Measurements from ENCODE around the gene ESPNL.
"Not testable (repeated sequence)": the region's sequence is repeated elsewhere in the genome, so short reads cannot be mapped to it uniquely, and the experiment has no call there.

Gene ESPNL

DNA sequence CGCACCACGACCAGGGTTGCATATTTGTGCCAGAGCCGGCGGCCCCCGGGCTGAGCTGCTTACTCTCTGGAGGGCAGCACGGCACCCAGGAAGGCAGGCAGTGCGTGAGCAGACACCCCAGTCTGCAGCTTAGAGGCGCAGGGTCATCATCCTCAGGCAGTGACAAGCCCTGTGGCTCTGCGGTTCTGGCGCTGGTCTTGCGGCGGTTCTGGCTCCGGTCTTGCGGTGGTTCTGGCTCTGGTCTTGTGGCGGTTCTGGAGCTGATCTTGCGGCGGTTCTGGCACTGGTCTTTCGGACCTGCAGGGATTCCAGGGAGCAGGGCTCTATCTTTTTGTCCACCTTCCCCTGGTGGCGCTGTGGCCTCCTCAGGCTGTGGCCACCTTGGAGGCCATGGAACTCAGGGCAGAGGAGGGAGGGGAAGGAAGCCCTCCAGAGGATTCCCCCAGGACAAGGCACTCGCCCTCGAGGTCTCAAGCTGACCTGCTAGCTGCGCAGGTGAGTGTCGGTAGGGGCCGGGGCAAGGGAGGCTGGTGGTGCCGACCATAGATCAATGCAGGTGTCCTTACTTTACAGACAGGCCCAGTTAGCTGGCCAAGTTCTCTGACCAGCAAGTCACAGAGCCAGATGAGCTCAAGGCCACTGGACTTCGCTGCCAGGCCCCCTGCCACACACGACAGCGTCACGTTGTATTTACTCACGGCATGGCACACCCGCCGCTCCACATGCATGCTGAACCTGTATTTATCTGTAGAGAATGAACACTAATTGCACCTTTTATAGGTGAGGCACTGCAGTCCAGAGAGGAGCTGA, 14.9 kb downstream of the ESPNL start:
- TF ChIP-seq, protein P1, sequence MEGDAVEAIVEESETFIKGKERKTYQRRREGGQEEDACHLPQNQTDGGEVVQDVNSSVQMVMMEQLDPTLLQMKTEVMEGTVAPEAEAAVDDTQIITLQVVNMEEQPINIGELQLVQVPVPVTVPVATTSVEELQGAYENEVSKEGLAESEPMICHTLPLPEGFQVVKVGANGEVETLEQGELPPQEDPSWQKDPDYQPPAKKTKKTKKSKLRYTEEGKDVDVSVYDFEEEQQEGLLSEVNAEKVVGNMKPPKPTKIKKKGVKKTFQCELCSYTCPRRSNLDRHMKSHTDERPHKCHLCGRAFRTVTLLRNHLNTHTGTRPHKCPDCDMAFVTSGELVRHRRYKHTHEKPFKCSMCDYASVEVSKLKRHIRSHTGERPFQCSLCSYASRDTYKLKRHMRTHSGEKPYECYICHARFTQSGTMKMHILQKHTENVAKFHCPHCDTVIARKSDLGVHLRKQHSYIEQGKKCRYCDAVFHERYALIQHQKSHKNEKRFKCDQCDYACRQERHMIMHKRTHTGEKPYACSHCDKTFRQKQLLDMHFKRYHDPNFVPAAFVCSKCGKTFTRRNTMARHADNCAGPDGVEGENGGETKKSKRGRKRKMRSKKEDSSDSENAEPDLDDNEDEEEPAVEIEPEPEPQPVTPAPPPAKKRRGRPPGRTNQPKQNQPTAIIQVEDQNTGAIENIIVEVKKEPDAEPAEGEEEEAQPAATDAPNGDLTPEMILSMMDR (IDR thresholded peaks at IDR 0.05; ENCODE audit: low read depth, low read length): no peak
- no peak overlapping the region for H3K4me3 ChIP-seq (ENCODE audit: low read depth, low read length)
- DNase-seq (ENCODE audit: low read depth): no peak

DNA sequence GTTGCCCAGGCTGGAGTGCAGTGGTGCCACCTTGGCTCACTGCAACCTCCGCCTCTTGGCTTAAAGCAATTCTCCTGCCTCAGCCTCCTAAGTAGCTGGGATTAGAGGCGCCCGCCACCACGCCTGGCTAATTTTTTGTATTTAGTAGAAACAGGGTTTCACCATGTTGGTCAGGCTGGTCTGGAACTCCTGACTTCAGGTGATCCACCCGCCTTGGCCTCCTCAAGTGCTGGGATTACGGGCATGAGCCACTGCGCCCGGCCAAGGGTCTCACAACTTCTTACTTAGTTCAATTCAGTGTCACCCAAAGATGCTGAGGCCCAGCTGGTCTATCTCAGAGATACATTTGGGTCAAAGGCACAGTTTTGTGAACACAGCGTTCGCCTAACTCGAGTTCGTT, 15.6 kb downstream of the ESPNL start:
- H3K4me3 ChIP-seq (ENCODE audit: low read depth, low read length); DNase-seq (ENCODE audit: low read depth): not testable (repeated sequence)

DNA sequence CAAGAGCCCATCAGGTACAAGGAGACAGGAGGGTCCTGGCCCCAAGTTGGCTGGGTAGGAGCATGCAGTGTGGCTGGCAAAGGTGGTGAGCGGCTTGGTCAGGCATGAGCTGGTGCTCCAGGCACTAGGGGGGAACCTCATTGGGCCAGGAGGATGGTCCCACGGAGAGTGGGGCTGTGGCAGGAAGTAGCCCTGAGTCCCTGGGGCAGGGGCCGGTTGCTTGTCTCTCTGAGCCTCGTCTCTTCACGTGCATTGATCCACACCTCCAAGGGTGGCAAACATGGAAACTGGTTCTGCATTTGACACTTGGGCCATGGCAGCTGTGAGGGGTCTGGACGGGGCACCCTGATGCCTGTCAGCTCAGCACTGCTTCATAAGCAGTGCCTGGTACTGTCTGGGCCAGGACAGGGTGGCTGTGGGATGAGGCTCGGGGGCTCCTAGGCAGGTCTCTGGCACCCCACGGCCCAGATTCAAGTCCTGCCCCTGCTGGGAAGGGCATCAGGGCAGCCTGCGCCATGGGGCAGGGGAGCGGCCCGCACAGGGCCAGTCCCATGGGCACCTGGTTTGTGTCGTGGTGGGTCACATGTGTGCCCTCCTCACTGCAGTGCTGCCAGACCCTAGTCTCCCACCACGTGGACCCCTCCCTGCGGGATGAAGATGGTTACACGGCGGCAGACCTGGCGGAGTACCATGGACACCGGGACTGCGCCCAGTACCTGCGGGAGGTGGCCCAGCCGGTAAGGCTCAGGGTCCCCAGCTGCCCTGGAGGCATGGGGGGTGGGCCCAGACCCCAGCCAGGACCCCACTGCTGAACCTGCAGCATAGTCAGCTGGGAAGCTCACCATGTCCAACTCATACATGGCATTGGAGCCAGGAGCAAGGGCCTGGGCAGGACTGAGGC, 16.4 kb downstream of the ESPNL start:
- DNase-seq (ENCODE audit: low read depth): no peak
- TF ChIP-seq POLR2A (IDR thresholded peaks at IDR 0.05; ENCODE audit: extremely low read depth, insufficient read length) (no peak), MYC (IDR thresholded peaks at IDR 0.05; ENCODE audit: low read depth, low read length) (no peak)
- TF ChIP-seq, protein P1 (IDR thresholded peaks at IDR 0.05; ENCODE audit: low read depth, low read length): no peak

DNA sequence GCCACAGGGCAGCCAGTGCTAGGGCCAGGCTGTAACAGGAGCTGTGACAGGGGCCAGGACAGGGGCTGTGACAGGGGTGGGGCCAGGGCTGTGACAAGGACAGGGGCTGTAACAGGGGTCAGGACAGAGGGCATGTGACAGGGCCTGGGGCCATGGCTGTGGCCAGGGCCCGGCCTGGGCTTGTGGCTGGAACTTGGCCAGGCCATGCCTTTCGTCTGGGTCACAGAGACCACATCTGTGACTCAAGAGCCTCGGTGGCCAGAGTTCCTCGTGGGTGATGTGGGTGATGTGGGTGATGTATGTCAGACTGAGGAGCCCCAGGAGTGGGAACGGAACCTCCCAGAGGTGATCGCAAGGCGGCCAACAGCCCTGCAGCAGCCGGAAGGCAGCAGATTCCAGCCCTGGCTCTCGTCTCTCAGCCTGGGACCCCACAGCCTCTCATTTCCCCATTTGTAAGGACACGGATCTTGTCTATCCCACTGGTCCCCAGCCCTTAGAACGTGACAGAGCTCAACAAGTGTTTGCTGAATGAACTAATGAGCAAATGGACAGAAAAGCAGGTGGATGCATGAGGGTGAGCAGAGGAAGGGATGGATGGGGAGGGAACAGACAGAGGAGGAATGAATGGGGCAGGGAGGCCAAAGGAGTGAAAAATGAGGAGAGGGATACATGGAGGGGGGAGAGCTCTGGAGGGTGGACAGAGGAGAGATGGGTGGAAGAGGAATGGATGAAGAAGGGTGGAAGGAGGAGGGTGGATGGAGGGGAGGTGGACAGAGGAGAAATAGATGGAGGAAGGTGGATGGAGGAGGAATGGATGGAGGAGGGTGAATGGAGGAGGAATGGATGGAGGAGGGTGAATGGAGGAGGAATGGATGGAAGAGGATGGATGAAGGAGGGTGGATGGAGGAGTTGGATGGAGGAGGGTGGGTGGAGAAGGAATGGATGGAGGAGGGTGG, 17.3 kb downstream of the ESPNL start:
- no peak for DNase-seq (ENCODE audit: low read depth)
- TF ChIP-seq, protein P1 (IDR thresholded peaks at IDR 0.05; ENCODE audit: low read depth, low read length): no peak
- H3K4me3 ChIP-seq (ENCODE audit: low read depth, low read length): no peak overlapping the region

More for the DNA sequence above, 16.4 kb downstream of the ESPNL start:
- no peak overlapping the region for H3K4me3 ChIP-seq (ENCODE audit: low read depth, low read length)

DNA sequence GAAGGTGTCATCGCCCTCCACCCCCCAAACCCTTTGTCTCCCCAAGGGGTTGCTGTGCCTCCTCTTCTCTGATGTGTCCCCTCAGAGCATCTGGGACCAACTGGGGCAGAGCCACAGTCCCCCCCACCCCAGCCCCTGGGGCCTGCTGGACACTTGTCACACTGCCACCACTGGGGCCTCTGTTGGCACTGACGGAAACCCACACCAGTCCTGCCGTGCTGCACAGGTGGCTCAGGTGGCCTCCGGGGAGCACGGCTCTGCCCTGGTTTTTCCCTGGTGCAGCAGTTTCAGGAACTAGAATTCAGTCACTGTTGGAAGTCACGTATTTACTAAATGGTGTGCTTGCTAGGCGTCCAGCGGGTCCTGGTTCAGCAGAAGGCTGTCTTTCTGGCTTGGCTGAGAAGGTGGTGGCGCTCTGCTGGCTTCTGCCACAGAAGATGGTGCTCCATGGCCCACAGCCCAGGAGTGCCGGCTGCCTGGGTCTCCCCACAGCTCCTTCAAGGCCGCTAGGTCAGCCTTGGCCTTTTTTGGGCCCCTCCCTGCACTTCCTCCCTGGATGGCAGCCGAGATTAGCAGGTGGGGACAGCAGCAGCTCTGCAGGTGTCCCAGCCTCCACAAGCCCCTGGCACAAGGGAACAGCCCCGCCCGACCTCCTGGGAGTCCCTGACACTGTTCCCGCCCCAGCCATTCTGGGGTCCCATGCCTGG, 19.8 kb downstream of the ESPNL start:
- DNase-seq (ENCODE audit: low read depth): no peak

More for the DNA sequence above, 19.8 kb downstream of the ESPNL start:
- no peak for TF ChIP-seq POLR2A (IDR thresholded peaks at IDR 0.05; ENCODE audit: extremely low read depth, insufficient read length)
- TF ChIP-seq, protein P2, sequence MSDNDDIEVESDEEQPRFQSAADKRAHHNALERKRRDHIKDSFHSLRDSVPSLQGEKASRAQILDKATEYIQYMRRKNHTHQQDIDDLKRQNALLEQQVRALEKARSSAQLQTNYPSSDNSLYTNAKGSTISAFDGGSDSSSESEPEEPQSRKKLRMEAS (IDR thresholded peaks at IDR 0.05; ENCODE audit: low read depth, low read length): no peak
- no peak for TF ChIP-seq MYC (IDR thresholded peaks at IDR 0.05; ENCODE audit: low read depth, low read length)
- TF ChIP-seq, protein P1 (IDR thresholded peaks at IDR 0.05; ENCODE audit: low read depth, low read length): no peak
- H3K4me3 ChIP-seq (ENCODE audit: low read depth, low read length): no peak overlapping the region
